Mammary epithelial cell (primary cell): ENCODE data around the gene CACNG5.

ENCODE experiments used
- EZH2 ChIP-seq: IDR thresholded peaks from 2 replicates; pipeline ENCODE4 v1.6.1; 2012; ENCODE audit warnings: low read length, inconsistent platforms, borderline replicate concordance
- TF ChIP-seq, protein P1 (sequence below), 2 donors: IDR thresholded peaks in 1 of 2; conservative IDR thresholded peaks in 1 of 2; 2 replicates each; pipeline ENCODE4 v1.5.1; 2011 to 2012; ENCODE audit warnings: inconsistent platforms in 2 of 2, low read length in 2 of 2, mild to moderate bottlenecking in 2 of 2, control low read depth in 1 of 2, low read depth in 1 of 2; ENCODE audit not compliant: insufficient read depth in 1 of 2; ENCODE audit errors: extremely low read depth in 1 of 2

DNA sequence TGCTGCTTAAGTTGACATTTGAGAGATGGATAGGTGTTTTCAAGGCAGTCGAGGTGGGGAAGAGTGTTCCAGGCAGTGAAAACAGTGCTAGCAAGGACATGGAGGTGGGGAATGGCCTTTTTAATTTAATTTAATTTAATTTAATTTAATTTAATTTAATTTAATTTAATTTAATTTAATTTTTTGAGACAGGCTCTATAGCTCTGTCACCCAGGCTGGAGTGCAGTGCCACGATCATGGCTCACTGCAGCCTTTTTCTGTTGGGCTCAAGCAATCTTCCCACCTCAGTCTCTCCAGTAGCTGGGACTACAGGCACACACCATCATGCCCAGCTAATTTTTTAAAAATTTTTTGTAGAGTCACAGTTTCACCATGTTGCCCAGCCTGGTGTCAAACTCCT lies 97.4 kb downstream of the CACNG5 start:
- TF ChIP-seq, protein P1, sequence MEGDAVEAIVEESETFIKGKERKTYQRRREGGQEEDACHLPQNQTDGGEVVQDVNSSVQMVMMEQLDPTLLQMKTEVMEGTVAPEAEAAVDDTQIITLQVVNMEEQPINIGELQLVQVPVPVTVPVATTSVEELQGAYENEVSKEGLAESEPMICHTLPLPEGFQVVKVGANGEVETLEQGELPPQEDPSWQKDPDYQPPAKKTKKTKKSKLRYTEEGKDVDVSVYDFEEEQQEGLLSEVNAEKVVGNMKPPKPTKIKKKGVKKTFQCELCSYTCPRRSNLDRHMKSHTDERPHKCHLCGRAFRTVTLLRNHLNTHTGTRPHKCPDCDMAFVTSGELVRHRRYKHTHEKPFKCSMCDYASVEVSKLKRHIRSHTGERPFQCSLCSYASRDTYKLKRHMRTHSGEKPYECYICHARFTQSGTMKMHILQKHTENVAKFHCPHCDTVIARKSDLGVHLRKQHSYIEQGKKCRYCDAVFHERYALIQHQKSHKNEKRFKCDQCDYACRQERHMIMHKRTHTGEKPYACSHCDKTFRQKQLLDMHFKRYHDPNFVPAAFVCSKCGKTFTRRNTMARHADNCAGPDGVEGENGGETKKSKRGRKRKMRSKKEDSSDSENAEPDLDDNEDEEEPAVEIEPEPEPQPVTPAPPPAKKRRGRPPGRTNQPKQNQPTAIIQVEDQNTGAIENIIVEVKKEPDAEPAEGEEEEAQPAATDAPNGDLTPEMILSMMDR (conservative IDR thresholded peaks at IDR 0.05 in 1 of 2, IDR thresholded peaks at IDR 0.05 in 1 of 2; ENCODE audit: extremely low read depth in 1 of 2, insufficient read depth in 1 of 2, low read depth in 1 of 2, low read length in 2 of 2): no peak
- no peak for TF ChIP-seq EZH2
